Measurements from ENCODE around the gene GET3.

GET3 gene

GRCh38 chr19:12777217-12778016 lies 40.1 kb downstream of the GET3 start:
- H3K36me3 Mint-ChIP-seq (ENCODE audit: low read depth), result no peaks in the 10 kb centered on the region
- peak; percentile 91 for DNase-seq
- H3K9me3 Mint-ChIP-seq, result no peaks in the 10 kb centered on the region
- TF ChIP-seq CTCF (IDR thresholded peaks at IDR 0.05), result peak; percentile 94
- peaks cover 10% of the 10 kb centered on the region for H3K27me3 Mint-ChIP-seq (ENCODE audit: low read depth, poor library complexity)
- peak overlapping the region; percentile 85 for H3K4me3 Mint-ChIP-seq
- H3K27ac Mint-ChIP-seq, result no peak overlapping the region
- H3K4me1 Mint-ChIP-seq, result peaks cover 28% of the 10 kb centered on the region

- H3K4me3 Mint-ChIP-seq, result peak overlapping the region; percentile 85
- no peaks in the 10 kb centered on the region for H3K36me3 Mint-ChIP-seq (ENCODE audit: low read depth)
- TF ChIP-seq CTCF (IDR thresholded peaks at IDR 0.05), result no peak
Observed at GRCh38 chr19:12778017-12778904, 41.0 kb downstream of the GET3 start.

DNA sequence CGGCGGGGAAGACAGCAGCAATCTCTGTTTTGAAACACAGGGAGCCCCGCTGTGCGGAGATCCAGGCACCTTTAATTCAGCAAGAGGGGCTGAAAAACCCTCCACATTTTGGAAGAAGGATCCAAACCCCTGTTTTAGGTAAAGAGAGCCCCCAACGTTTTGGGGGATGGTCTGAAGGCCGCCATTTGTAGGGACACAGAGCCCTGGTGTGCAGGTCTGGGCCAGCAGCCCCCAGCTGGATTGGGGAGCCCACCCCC lies 41.5 kb downstream of the GET3 start:
- Mint-ChIP-seq H3K27ac (no peak overlapping the region), H3K36me3 (ENCODE audit: low read depth) (no peaks in the 10 kb centered on the region), H3K27me3 (ENCODE audit: low read depth, poor library complexity) (peaks cover 4% of the 10 kb centered on the region), H3K4me1 (peaks cover 33% of the 10 kb centered on the region), H3K9me3 (no peaks in the 10 kb centered on the region), H3K4me3 (peak overlapping the region; percentile 85)
- TF ChIP-seq CTCF (IDR thresholded peaks at IDR 0.05), result no peak
- no peak for DNase-seq

More at GRCh38 chr19:12778017-12778904, 41.0 kb downstream of the GET3 start:
- H3K9me3 Mint-ChIP-seq, result no peaks in the 10 kb centered on the region
- H3K27me3 Mint-ChIP-seq (ENCODE audit: low read depth, poor library complexity), result peaks cover 6% of the 10 kb centered on the region
- H3K4me1 Mint-ChIP-seq, result peaks cover 29% of the 10 kb centered on the region
- peak; percentile 54 for DNase-seq
- H3K27ac Mint-ChIP-seq, result no peak overlapping the region

DNA sequence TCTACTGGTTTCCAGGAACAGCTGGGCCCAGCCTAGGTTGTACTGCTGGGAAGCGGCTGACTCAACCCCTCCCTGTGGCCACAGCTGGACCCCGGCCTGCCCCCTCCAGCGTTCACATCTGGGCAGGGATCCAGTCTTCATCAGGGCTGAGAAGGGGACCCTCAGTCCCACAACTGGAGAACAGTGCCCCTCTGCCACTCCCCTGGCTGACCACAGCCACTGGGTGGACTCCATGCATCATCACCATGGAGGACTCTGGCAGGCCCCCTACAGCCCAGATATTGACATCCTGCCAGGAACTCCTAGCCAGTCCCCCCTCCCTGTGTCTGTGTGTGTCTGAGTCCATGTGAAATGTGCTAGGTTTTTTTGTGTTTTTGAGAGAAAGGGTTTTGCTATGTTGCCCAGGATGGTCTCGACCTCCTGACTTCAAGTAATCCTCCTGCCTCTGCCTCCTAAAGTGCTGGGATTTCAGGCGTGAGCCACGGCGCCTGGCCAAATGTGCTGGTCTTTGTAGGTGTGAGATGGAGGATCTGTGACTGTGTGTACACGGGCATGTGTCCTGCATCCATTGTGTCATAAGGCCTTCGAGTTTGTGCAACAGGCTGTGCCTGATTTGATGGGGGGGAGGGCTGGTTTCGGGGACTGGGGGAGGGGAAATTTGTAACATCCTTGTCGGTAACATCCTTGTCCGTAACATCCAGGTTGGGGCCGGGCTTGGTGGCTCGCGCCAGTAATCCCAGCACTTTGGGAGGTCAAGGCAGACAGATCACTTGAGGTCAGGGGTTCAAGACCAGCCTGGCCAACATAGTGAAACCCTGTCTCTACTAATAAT lies 42.1 kb downstream of the GET3 start:
- no peaks in the 10 kb centered on the region for H3K36me3 Mint-ChIP-seq (ENCODE audit: low read depth)
- no peak for TF ChIP-seq CTCF (IDR thresholded peaks at IDR 0.05)
- peaks cover 33% of the 10 kb centered on the region for H3K4me1 Mint-ChIP-seq
- DNase-seq, result no peak
- peak overlapping the region; percentile 53 for H3K27ac Mint-ChIP-seq
- no peaks in the 10 kb centered on the region for H3K9me3 Mint-ChIP-seq
- H3K4me3 Mint-ChIP-seq, result peak overlapping the region; percentile 65
- peaks cover 4% of the 10 kb centered on the region for H3K27me3 Mint-ChIP-seq (ENCODE audit: low read depth, poor library complexity)

- Mint-ChIP-seq H3K27ac (peak overlapping the region; percentile 97), H3K9me3 (no peaks in the 10 kb centered on the region), H3K4me3 (peak overlapping the region; percentile 83), H3K27me3 (ENCODE audit: low read depth, poor library complexity) (no peaks in the 10 kb centered on the region), H3K4me1 (peaks cover 30% of the 10 kb centered on the region), H3K36me3 (ENCODE audit: low read depth) (no peaks in the 10 kb centered on the region)
- no peak for DNase-seq
- TF ChIP-seq CTCF (IDR thresholded peaks at IDR 0.05), result no peak
Observed at GRCh38 chr19:12782174-12782423, 44.8 kb downstream of the GET3 start.

Data from nephron progenitor cell (in vitro differentiated cells).